ENCODE measurements around the gene TNFSF13B.

The TNFSF13B gene

GRCh38 chr13:108349269-108349668 is 79.8 kb downstream of the TNFSF13B start:
- DNase-seq = no peak

- DNase-seq = peak; percentile 36 to 72 (median 43)
Observed at GRCh38 chr13:108350579-108350978, 81.1 kb downstream of the TNFSF13B start.

GRCh38 chr13:108352599-108352998 is 83.1 kb downstream of the TNFSF13B start:
- DNase-seq = no peak

- no peak for DNase-seq
Observed at GRCh38 chr13:108357228-108357627, 87.7 kb downstream of the TNFSF13B start.

Data from NCI-H1417 (cell line).